GM19023 (cell line): ENCODE measurements around the gene TGDS.
"Not testable (repeated sequence)": the region's sequence is repeated elsewhere in the genome, so short reads cannot be mapped to it uniquely, and the experiment has no call there.

ENCODE experiments used
- ATAC-seq: cut with Tn5 transposase; IDR thresholded peaks from one replicate; pipeline ENCODE4 v1.9.1; 2021; ENCODE audit warnings: mild to moderate bottlenecking, moderate library complexity; ENCODE audit not compliant: unreplicated experiment

Gene TGDS

DNA sequence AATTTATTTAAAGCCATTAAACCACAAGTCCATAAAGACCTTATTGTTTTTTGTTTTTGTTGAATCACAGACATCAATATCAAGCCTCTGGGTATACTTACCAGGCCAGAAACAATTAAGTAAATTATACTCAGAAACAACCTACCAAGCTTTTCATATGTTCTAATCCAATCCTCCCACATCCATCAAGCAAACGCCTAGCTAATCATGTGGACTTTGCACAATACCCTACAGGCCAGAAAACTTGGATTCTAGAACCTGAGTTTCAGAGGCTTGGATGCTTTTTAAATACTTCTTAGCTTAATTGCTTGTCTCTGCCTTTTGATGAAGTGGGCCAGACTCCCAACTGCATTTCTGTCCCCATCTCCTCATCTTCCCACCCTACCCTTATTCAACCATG is 39.9 kb downstream of the TGDS start:
- ATAC-seq, result no peak

DNA sequence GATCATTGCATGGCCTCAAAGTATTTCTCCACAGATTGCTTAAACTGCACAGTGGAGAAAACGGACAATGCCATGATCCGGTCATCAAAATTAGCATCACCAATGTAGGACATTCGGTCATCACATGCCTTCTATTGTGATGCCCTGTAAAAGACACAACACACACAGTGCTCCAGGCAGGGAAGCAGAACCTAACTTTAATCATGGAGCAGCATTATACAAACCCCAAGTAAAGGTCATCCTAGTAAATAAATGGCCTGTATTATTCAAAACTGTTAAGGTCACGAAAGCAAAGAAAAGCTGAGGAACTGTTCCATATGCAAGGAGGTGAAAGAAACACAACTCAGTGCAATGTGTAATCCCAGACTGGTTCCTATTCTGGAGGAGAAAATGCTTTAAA is 42.2 kb downstream of the TGDS start:
- no peak for ATAC-seq

DNA sequence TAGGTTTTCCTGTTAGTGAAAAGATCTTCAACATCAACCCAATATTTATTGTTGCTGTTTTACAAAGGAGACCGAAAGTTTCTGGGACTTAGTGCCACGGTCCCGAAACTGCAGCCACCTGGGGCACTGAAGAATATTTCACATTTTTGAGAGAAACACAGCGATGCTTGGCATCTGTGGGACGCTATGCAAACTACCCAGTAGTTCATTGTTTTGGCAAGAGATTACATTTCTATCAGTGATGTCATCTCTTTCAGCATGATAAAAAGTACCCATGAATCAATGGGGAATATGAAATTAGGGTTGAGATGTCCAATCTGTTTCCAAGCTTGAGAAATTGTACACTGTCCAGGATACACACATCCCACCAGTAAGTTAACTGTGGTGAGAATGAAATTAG is 43.9 kb downstream of the TGDS start:
- ATAC-seq, result no peak

DNA sequence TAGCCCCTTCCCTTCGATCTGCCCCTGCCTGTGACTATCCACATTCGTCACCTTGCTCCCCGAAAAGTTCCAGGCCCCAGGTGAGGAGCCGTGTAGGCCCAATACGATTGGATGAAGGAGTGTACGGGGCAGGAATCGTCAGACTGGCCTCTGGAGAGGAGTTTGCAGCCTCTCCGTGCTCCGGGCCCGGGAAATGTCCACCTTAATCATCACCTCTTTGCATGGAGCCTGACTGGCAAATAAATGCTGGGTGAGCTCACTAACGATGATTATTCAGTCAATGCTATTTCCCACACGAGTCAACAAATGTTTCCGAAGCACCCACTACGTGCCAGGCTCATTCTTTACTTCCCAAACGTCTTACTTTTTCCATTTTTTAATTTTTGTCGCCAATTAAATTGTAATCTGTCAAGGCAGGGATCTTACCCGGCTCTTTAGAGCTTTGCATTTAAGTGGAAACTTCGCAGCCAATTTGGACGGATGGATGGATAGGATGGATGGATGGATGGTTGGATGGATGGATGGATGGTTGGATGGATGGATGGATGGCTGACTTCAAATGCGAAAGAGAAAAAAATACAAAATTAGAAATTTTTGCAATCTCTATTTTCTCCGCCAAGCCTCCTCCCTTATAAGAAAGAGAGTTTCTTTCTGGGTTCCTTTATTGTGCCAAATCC is 45.8 kb downstream of the TGDS start:
- ATAC-seq, result no peak

DNA sequence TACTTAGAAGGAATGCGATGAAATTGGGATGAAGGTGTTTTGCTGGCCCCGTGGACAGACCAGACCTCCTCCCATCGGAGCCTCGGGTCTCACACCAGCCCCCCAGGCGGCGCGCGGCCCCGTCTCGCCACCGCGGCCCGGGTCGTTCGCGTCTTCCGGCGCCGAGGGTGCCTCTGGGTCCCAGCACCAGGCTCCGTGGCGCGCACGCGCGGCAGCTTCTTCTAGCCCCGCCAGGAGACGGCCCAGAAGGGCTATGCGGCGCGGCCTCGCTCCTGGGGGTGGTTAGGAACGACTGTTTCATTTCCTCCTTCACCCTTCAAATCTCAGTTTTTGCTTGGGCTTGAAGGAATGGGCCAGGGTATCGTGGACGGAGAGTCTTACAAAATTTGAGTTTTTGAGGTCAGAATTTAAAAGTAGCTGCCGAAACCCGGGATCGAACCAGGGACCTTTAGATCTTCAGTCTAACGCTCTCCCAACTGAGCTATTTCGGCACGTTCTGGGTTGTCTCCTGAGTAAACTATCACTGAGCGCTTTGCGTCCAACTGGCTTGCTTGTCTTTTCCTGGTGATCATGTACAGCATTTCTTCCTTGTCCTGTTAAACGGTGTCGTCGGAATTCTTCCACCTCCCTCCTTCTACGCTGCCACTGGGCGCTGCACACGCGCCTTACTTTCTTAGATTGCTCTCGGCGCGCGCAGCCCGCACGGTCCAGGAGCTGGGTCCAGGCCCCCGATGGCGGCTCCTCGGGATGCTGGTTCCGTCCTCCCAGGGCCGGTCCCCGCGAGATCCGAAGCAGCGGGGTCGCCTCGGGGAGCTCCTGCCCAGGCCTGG is 46.5 kb downstream of the TGDS start:
- peak; percentile 93 for ATAC-seq

DNA sequence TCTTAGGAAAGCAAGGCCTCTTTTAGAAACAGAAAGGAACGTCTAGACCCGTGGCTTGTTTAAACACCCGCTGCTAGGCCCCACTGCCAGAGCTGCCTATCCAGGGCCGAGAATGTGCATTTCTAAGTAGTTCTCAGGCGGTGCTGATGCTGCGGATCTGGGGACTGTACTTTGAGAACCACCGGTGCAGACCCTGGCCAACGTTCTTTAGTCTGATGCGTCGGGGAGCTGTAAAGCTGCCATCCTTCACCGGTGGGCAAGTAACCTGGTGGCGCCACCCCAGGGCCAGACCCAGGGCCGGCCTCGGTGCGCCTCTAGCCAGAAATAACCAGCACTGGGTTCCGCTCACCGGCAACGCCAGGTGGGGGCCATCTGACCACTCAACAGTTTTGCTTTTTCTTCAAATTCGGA is 47.1 kb downstream of the TGDS start:
- peak; percentile 56 for ATAC-seq

DNA sequence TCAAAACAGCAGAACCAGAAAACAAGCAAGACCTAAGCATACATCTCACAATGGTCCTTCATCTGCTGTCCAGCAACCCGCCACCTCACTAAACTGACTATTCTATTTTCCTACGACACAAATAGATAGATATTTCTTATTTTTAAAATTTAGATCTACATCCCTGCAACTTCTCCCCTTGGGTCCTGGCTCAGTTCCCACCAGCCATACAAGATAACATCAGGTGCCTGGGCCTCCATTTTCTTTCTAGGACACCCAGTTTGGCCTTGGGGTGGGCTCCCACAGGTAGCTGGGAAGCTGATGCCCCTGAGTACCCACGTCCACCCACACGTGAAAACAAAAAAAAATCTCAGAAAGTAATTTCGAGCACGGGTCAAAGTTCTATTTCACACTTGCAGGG is 47.6 kb downstream of the TGDS start:
- no peak for ATAC-seq

DNA sequence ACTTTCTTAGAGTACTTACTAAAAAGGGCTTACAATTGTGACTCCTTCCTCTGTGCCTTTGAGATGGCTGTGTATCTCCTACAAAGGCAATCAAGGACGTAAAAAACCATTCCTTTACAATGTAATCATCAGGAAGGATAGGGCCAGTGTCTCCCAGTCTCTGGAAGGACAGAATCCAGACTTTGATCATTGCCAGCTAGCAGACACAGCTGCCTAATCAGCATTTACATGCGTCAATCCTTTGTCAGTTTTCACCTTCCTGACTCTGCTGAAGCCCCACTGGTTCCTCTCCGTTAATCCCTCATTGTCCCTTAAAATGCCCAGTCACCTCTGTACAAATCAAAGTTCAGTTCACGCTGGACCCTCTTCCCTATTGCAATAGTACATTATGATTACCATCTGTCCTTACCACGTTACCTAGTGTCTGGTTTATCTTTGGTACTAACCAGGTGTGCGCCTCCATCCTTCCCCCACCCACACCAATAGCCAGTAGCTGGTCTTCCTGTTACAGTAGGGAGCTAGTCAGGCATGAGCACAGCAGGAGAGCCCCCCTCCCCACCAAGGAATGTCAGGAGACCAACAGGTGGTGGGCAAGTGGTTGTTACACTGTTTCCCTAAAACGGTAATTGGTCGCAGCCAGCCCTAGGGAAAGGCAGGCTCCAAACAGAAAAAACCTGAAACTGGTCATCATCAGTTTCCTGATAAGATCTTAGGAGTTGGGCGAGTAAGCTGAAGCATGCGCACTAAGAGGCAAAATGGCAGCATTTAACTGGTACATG is 49.7 kb downstream of the TGDS start:
- ATAC-seq, result no peak

DNA sequence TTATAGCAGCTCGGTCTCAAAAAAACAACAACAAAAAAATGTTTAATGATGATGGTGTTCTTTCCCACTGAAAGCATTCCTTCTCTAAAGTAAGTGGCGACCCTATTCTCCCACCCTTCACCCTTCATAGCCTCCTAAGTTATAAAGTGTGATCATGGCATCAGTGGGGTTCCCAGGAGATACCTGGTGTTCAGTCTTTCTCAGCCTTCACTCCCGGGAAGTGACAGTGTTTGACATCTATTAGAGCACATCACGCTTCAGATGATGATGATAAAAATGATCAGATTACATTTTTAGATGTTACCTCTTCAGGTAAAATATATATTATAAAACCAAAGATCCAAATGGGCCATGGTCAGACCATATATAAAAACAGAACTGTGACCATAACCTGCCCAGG is 51.0 kb downstream of the TGDS start:
- ATAC-seq, result no peak

DNA sequence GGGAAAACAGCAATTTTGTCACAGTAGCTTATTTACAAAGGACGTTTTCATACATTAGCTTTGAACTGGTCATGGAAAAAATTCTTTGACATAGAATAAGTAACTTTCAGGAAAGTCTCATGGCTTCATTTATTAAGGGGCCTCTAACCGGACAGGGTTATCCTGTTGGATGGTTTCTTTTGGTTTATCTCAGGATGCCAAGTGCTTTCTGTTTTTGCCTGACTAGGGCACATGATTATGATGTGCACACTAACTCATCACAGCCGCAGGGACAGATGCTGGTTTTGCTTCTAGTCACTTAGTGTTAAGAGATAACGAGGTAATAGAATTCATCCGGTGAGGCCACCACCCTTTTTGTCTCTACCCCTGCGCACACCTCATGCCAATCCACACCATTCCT is 53.0 kb downstream of the TGDS start:
- ATAC-seq, result no peak

DNA sequence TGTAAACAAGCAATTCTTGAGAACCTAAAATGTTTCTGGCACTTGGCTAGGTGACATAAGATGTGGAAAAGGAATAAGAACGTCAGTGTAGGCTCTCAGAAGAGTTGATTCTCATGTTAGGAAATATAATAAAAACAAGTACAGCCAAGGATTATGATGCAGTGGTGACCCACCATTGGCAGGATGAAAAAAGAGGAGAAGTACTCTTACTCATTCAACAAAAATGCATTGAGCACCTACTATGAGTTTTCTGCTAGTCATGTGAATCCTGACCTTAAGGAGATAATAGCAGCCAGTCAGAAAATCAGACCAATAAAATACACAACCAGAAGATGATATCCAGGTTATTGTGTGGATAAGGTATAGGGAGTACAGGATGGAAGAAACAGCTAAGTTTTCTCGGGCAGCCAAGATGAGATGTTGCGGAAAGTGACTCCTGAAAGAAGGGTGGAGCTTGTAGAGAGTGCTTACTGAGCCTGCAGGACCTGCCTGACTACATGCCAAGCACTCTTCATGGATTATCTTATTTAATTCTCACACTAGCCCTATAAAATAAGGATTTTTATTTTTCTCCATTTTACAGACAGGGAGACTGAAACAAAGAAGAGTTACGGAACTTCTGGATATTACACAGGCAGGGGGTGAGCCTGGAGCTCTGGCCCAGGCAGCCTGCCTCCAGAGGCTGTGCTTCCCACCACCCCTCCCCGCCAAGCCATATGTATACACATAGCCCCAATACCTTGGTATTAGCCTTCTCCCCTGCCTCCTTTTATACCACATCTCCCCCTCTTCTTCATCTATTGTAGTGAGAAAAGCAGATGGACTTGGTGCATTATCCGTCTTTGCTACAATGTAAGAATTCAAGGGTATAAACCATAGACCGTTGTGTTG is 58.0 kb downstream of the TGDS start:
- ATAC-seq, result no peak

DNA sequence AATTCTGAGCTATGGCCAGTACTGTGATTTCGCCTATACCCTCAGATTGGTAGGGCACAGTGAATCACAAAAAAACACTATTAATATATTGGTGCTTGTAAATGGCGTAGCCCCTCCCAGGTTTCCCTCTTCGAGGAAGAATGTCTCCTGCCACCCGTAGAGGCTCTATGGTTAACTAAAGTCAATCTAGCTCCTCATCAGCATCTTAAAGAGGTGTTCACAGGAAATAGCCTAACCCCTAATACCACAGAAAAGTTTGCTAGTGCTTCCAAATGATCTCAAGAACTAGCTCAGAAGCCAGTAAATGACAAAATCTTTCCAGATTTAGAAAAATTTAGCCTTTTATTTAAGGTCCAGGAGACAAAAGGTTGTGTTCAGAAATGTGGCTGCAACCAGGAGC is 60.2 kb downstream of the TGDS start:
- no peak for ATAC-seq

DNA sequence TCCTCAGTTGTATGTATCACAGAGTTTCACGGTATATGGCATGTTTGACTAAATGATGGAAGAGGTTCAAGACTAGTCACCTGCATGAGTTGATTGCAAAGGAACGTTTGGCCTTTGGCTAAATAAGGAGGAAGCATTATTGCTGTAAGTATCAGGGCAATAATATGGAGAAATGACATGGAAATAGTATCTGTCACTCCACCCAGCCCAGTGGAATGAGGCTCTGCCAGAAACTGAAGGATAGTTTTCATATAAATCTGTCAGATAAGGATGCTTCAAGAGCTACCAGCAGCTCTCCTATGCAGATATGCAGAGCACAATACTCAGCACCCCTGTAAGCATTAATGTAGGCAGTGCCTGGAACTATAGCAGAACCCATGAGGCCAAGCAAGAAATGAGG is 60.7 kb downstream of the TGDS start:
- ATAC-seq, result no peak

DNA sequence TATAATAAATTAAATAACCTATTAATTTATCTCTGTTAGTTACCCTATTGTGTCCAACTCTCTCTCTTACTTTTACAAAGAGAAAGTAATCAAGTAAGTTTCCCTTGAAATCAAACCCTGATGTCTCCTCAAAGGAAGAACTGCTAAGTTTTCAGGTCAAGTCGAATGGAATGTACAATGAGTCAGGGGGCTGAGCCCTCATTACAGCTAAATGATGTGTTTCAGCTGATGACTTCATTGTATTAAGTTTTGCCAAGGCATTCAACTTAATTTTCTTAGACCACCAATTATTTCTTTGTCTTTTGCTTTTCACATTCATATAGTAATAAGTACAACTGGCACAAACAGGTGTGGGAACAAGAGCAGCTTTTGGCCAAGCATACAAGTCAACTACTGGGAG is 61.8 kb downstream of the TGDS start:
- no peak for ATAC-seq

DNA sequence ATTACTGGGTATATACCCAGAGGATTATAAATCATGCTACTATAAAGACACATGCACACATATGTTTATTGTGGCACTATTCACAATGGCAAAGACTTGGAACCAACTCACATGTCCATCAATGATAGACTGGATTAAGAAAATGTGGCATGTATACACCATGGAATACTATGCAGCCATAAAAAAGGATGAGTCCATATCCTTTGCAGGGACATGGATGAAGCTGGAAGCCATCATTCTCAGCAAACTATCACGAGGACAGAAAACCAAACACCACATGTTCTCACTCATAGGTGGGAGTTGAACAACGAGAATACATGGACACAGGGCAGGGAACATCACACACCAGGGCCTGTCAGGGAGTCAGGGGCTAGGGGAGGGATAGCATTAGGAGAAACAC is 63.7 kb downstream of the TGDS start:
- ATAC-seq, result not testable (repeated sequence)

DNA sequence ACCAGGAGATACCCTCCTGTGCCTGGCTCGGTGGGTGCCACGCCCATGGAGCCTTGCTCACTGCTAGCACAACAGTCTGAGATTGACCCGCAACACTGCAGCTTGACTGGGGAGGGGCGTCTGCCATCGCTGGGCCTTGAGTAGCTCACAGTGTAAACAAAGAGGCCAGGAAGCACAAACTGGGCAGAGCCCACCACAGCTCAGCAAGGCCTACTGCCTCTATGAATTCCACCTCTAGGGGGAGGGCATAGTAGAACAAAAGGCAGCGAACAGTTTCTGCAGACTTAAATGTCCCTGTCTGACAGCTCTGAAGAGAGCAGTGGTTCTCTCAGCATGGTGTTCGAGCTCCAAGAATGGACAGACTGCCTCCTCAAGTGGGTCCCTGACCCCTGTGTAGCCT is 69.0 kb downstream of the TGDS start:
- ATAC-seq, result not testable (repeated sequence)

DNA sequence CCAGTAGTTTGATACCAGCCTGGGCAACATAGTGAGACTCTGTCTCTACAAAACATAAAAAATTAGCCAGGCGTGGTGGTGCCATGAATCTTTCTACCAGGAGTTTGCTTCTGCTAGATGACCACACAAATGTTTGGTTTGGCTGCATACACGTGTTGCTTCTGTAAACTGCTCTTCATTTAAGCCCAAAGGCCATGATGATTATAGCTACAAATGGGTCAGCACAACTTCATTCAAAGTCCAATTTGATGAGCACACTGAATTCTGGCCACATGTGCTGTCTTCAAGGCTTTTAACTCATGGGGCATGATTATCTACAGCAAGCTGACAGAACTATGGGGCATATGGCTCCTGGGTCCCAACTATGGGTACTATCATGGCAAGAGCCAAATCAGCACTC is 70.2 kb downstream of the TGDS start:
- no peak for ATAC-seq

DNA sequence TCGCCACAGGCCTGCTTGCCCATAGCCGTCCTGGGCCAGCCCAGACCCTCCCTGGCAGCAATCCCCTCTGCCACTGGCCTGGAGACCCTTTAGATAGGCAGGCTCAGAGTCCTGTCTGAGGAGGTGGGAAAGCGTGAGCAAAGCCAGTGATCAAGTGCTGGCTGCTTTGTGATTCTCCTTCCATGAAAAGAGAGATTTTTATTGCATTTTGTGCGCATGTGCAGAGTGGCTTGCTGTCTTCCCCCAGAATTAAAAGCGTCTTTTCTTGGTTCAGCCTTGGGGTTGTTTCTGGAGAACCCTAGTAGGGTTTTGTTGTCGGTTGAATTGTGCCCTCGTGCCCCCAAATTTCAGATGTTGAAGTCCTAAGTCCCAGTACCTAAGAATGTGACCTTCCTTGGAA is 71.5 kb downstream of the TGDS start:
- ATAC-seq, result no peak
